ENCODE results near the gene ADAP1.

ADAP1 gene

GRCh38 chr7:988963-989529, 34.6 kb upstream of the ADAP1 start:
- no peak for DNase-seq

GRCh38 chr7:988426-988911, 34.0 kb upstream of the ADAP1 start:
- DNase-seq: no peak

- no peak for DNase-seq
These were observed 33.4 kb upstream of the ADAP1 start for GRCh38 chr7:987909-988308.

- no peak for DNase-seq
These were observed 32.6 kb upstream of the ADAP1 start for GRCh38 chr7:986766-987751.

- DNase-seq: no peak
These were observed 31.6 kb upstream of the ADAP1 start for GRCh38 chr7:985915-986741.

GRCh38 chr7:985127-985416, 30.6 kb upstream of the ADAP1 start:
- DNase-seq: no peak

- DNase-seq: no peak
These were observed 30.1 kb upstream of the ADAP1 start for GRCh38 chr7:984361-985126.

GRCh38 chr7:983616-984071, 29.2 kb upstream of the ADAP1 start:
- no peak for DNase-seq

- no peak for DNase-seq
These were observed 28.6 kb upstream of the ADAP1 start, which contains the start of gene CYP2W1 for GRCh38 chr7:983004-983615. TSS of gene CYP2W1 (plus strand) at chr7:983181. CDS start at chr7:983212, 31 bp downstream.

GRCh38 chr7:982511-983003, 28.1 kb upstream of the ADAP1 start:
- no peak for DNase-seq

- no peak for DNase-seq
These were observed 27.5 kb upstream of the ADAP1 start for GRCh38 chr7:981793-982510.

GRCh38 chr7:979886-980571, 25.5 kb upstream of the ADAP1 start:
- DNase-seq: no peak

GRCh38 chr7:979151-979550, 24.7 kb upstream of the ADAP1 start:
- no peak for DNase-seq

- no peak for DNase-seq
These were observed 24.1 kb upstream of the ADAP1 start for GRCh38 chr7:978416-979091.

GRCh38 chr7:978049-978346, 23.5 kb upstream of the ADAP1 start:
- no peak for DNase-seq

GRCh38 chr7:977326-978048, 23.0 kb upstream of the ADAP1 start:
- no peak for DNase-seq

- no peak for DNase-seq
These were observed 22.4 kb upstream of the ADAP1 start for GRCh38 chr7:976901-977325.

GRCh38 chr7:975702-976473, 21.4 kb upstream of the ADAP1 start:
- no peak for DNase-seq

All from activated CD4-positive, alpha-beta T cell treated with anti-CD3 and anti-CD28 coated beads, Interleukin-2, amount 50 U/mL, for 1 hour (primary cell).